ENCODE results near the gene SLC39A3.

GRCh38 chr19:2782936-2783780, 43.3 kb upstream of the SLC39A3 start, which contains the start of gene SGTA:
- TF ChIP-seq CTCF (IDR thresholded peaks at IDR 0.05; ENCODE audit: control extremely low read depth in 1 of 3, insufficient read depth in 1 of 3, low read depth in 1 of 3, low read length in 3 of 3): peak in 2 of 3 experiments; percentile 35 to 59; a peak in 3 of 4 replicates
- TF ChIP-seq EZH2 (IDR thresholded peaks at IDR 0.05; ENCODE audit: low read depth, low read length, severe bottlenecking): no peak
- TF ChIP-seq POLR2AphosphoS5 (IDR thresholded peaks at IDR 0.05; ENCODE audit: low read depth, low read length): peak; percentile 59
- TF ChIP-seq POLR2A (IDR thresholded peaks at IDR 0.05; ENCODE audit: control extremely low read depth in 1 of 2, low read depth in 2 of 2, low read length in 2 of 2): peak; percentile 76 to 87
- TF ChIP-seq EP300 (IDR thresholded peaks at IDR 0.05; ENCODE audit: borderline replicate concordance in 1 of 2, low read depth in 2 of 2, low read length in 2 of 2): peak in 1 of 2 experiments; percentile 48; a peak in 1 of 3 replicates
- TF ChIP-seq HDAC6 (IDR thresholded peaks at IDR 0.05; ENCODE audit: low read depth, low read length): no peak
- TF ChIP-seq JUN (IDR thresholded peaks at IDR 0.05; ENCODE audit: low read depth, low read length): no peak
- peak; percentile 88 for TF ChIP-seq YY1 (IDR thresholded peaks at IDR 0.05; ENCODE audit: low read depth, low read length)
- no peak for TF ChIP-seq RAD21 (IDR thresholded peaks at IDR 0.05 in 1 of 2, conservative IDR thresholded peaks at IDR 0.05 in 1 of 2; ENCODE audit: low read depth in 2 of 2, low read length in 2 of 2)
- TF ChIP-seq E2F6 (IDR thresholded peaks at IDR 0.05): peak; percentile 100
- peak; percentile 56 for TF ChIP-seq KDM5A (IDR thresholded peaks at IDR 0.05; ENCODE audit: low read length)
- no peak for TF ChIP-seq CHD2 (IDR thresholded peaks at IDR 0.05; ENCODE audit: low read length)
- TF ChIP-seq TCF12 (IDR thresholded peaks at IDR 0.05; ENCODE audit: low read depth, low read length): peak; percentile 80; the same call in 1 of the 2 replicates
- peak; percentile 92 for TF ChIP-seq CEBPB (IDR thresholded peaks at IDR 0.05; ENCODE audit: low read depth, low read length)

All from H1 (cell line).